Liver (tissue), 9 donors: Measurements from ENCODE around the gene CENPT. TPM values are rescaled to one million over a fixed set of nuclear protein-coding genes. Genes with fewer than 3 reads are reported as not detected.

Experiments
- DNase-seq: peaks from one replicate; pipeline ENCODE4 v3.0.0-alpha.2; 2017; ENCODE audit warnings: low spot score
- H3K27ac ChIP-seq, 2 donors: one replicate each; pipeline ENCODE4 v1.7.0; 2013; ENCODE audit warnings: inconsistent platforms in 2 of 2, low read length in 2 of 2, control low read depth in 1 of 2, low read depth in 1 of 2, mild to moderate bottlenecking in 1 of 2
- H3K27me3 ChIP-seq, 4 donors: one replicate each; pipeline versions ENCODE4 v1.6.1 to v1.7.0; 2013; ENCODE audit warnings: low read length in 3 of 4, inconsistent platforms in 1 of 4, mild to moderate bottlenecking in 1 of 4, moderate library complexity in 1 of 4; ENCODE audit not compliant: control insufficient read depth in 4 of 4, insufficient read depth in 4 of 4
- H3K36me3 ChIP-seq, 4 donors: one replicate each; pipeline versions ENCODE4 v1.6.1 to v1.7.0; 2013; ENCODE audit warnings: low read length in 3 of 4, mild to moderate bottlenecking in 3 of 4, low read depth in 1 of 4, moderate library complexity in 1 of 4; ENCODE audit not compliant: control insufficient read depth in 4 of 4, insufficient read depth in 3 of 4
- H3K4me1 ChIP-seq, 4 donors: one replicate each; pipeline versions ENCODE4 v1.6.1 to v1.7.0; 2013; ENCODE audit warnings: low read length in 3 of 4, mild to moderate bottlenecking in 3 of 4, moderate library complexity in 1 of 4; ENCODE audit not compliant: control insufficient read depth in 4 of 4, insufficient read depth in 4 of 4
- H3K4me3 ChIP-seq, 3 donors: one replicate each; pipeline versions ENCODE4 v1.6.1 to v1.7.0; 2013; ENCODE audit warnings: low read length in 3 of 3, control low read depth in 1 of 3, low read depth in 1 of 3, mild to moderate bottlenecking in 1 of 3
- H3K9ac ChIP-seq, 2 donors: one replicate each; pipeline ENCODE4 v1.7.0; 2013; ENCODE audit warnings: low read length in 2 of 2, mild to moderate bottlenecking in 2 of 2, moderate library complexity in 2 of 2, control low read depth in 1 of 2, low read depth in 1 of 2
- H3K9me3 ChIP-seq, 4 donors: one replicate each; pipeline versions ENCODE4 v1.6.1 to v1.7.0; 2013; ENCODE audit warnings: low read length in 3 of 4; ENCODE audit not compliant: control insufficient read depth in 4 of 4
- ATF3 ChIP-seq: IDR thresholded peaks from 2 replicates; pipeline ENCODE4 v1.6.1; 2016; ENCODE audit warnings: antibody characterized with exemption
- CTCF ChIP-seq: fragments of 150-350 bp; IDR thresholded peaks from 2 replicates; pipeline ENCODE4 v1.5.1; 2017; ENCODE audit warnings: improper control_type of control experiment, low read depth, low read length; ENCODE audit not compliant: missing input control
- EGR1 ChIP-seq, 2 donors: IDR thresholded peaks; 2 replicates each; pipeline ENCODE4 v1.6.1; 2016 to 2018; ENCODE audit warnings: antibody characterized with exemption in 2 of 2, low read depth in 2 of 2
- HNF4A ChIP-seq, 2 donors: conservative IDR thresholded peaks; 2 replicates each; pipeline ENCODE4 v1.6.1; 2016; ENCODE audit warnings: antibody characterized with exemption in 2 of 2, mild to moderate bottlenecking in 2 of 2
- REST ChIP-seq: IDR thresholded peaks from 2 replicates; pipeline ENCODE4 v1.6.1; 2016; ENCODE audit warnings: antibody characterized with exemption, mild to moderate bottlenecking
- RXRA ChIP-seq, 2 donors: IDR thresholded peaks; 2 replicates each; pipeline ENCODE4 v1.6.1; 2017 to 2018; ENCODE audit warnings: antibody characterized with exemption in 2 of 2, mild to moderate bottlenecking in 1 of 2
- TAF1 ChIP-seq: conservative IDR thresholded peaks from 2 replicates; pipeline ENCODE4 v1.6.1; 2016; ENCODE audit warnings: antibody characterized with exemption, mild to moderate bottlenecking
- YY1 ChIP-seq: IDR thresholded peaks from 2 replicates; pipeline ENCODE4 v1.6.1; 2016; ENCODE audit warnings: antibody characterized with exemption, mild to moderate bottlenecking
- ZBTB33 ChIP-seq: IDR thresholded peaks from 2 replicates; pipeline ENCODE4 v1.6.1; 2016; ENCODE audit warnings: antibody characterized with exemption
- WGBS: extraction: QIAGEN DNeasy Blood & Tissue Kit; methylation state at CpG from one replicate; pipeline ENCODE4 v1.1.7; 2013; 5-methylcytosine and 5-hydroxymethylcytosine counted together
- polyA plus RNA-seq, 2 donors: library from polyadenylated mRNA; stranded (reverse) in 1 of 2; unstranded in 1 of 2; fragments of 200-250 nt in 1 of 2; fragments of >200 nt in 1 of 2; fragmentation: Nextera tagmentation in 1 of 2; extraction: Ambion mirVana in 1 of 2; gene quantifications; one replicate each; pipeline versions ENCODE4 v1.2.1 to v1.2.3, GENCODE V29; 2013 to 2015
- total RNA-seq, 2 donors: library from RNA; depleted of rRNA; stranded (reverse); fragments of >200 nt; gene quantifications; one replicate each; pipeline ENCODE4 v1.2.3, GENCODE V29; 2014
- donor health status: healthy.
- donor health status: healthy.
- donor health status: healthy.
- donor health status: healthy.
- donor health status: healthy.

CENPT gene
- total and polyA plus RNA-seq, 4 donors, result 11.4 to 26.9 (median 19.3) TPM

- peaks cover 2 to 36% (median 28%) of the 10 kb centered on the region in 4 donors for H3K4me1 ChIP-seq
- peaks cover 0 to 19% (median 8%) of the 10 kb centered on the region in 4 donors for H3K36me3 ChIP-seq
- H3K9ac ChIP-seq, result no peak overlapping the region
- WGBS, result 84% methylated on average over 3 of the region's 3 CpGs
- no peak overlapping the region for H3K4me3 ChIP-seq
- no peaks in the 10 kb centered on the region for H3K9me3 ChIP-seq
- no peak for DNase-seq
- TF ChIP-seq YY1 (no peak), CTCF (no peak), ATF3 (no peak), TAF1 (no peak)
- peak overlapping the region in 1 of 2 donors; percentile 7 for H3K27ac ChIP-seq
- H3K27me3 ChIP-seq, result no peaks in the 10 kb centered on the region
Measured at GRCh38 chr16:67871256-67871655, 23.8 kb upstream of the CENPT start.

- Histone ChIP-seq H3K36me3 (peaks cover 0 to 19% (median 9%) of the 10 kb centered on the region in 4 donors), H3K27me3 (no peaks in the 10 kb centered on the region), H3K4me1 (peaks cover 2 to 20% (median 16%) of the 10 kb centered on the region in 4 donors), H3K9me3 (no peaks in the 10 kb centered on the region), H3K4me3 (no peak overlapping the region), H3K9ac (no peak overlapping the region), H3K27ac (peak overlapping the region; percentile 36 to 43)
- no peak for TF ChIP-seq ZBTB33
- TF ChIP-seq REST, result no peak
- TF ChIP-seq RXRA (IDR thresholded peaks at IDR 0.05), result peak in 1 of 2 donors; percentile 53
- no peak for TF ChIP-seq YY1
- TF ChIP-seq EGR1 (IDR thresholded peaks at IDR 0.05; ENCODE audit: low read depth in 2 of 2), result no peak
- peak in 1 of 2 donors; percentile 37 for TF ChIP-seq HNF4A (conservative IDR thresholded peaks at IDR 0.05)
- TF ChIP-seq ATF3, result no peak
- no peak for DNase-seq
- WGBS, result 42% methylated on average over 7 of the region's 7 CpGs
Measured at GRCh38 chr16:67869653-67870052, 22.2 kb upstream of the CENPT start.
